Ovary (tissue), 3 donors: ENCODE data around the gene SEMA4D.

Experiments used
- EP300 ChIP-seq: sonication (generic); formaldehyde crosslinking; IDR thresholded peaks from one replicate; pipeline ENCODE4 v1.6.1; 2017; ENCODE audit warnings: antibody characterized with exemption
- POLR2A ChIP-seq: fragments of 450-650 bp; IDR thresholded peaks from one replicate; pipeline ENCODE4 v1.6.1; 2017; ENCODE audit warnings: antibody characterized with exemption, mild to moderate bottlenecking, moderate library complexity
- TF ChIP-seq, protein P1 (sequence below), 3 donors: fragments of 450-650 bp in 2 of 3; fragments of 200-600 bp in 1 of 3; IDR thresholded peaks; one replicate each; pipeline versions ENCODE4 v1.5.1 to v1.8.0; 2016 to 2022; ENCODE audit warnings: antibody characterized with exemption in 3 of 3, mild to moderate bottlenecking in 1 of 3
- donor health status: DM: no; HTN: no; CAD: no.

DNA sequence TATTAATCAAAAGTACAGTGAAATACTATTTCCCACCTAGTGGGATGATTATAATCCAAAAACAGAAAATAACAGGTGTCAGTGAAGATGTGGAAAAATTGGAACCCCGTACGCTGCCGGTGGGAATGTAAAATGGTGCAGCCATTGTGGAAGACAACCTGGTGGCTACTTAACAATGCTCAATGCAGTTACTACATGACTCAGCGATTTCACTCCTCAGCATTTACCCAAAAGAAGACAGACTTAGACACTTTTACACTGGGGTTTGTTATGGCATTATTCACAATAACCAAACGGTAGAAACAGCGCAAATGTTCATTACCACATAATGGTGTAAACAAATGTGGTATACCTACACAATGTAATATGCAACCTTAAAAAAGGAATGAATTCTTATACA lies 155.7 kb downstream of the SEMA4D start:
- TF ChIP-seq, protein P1, sequence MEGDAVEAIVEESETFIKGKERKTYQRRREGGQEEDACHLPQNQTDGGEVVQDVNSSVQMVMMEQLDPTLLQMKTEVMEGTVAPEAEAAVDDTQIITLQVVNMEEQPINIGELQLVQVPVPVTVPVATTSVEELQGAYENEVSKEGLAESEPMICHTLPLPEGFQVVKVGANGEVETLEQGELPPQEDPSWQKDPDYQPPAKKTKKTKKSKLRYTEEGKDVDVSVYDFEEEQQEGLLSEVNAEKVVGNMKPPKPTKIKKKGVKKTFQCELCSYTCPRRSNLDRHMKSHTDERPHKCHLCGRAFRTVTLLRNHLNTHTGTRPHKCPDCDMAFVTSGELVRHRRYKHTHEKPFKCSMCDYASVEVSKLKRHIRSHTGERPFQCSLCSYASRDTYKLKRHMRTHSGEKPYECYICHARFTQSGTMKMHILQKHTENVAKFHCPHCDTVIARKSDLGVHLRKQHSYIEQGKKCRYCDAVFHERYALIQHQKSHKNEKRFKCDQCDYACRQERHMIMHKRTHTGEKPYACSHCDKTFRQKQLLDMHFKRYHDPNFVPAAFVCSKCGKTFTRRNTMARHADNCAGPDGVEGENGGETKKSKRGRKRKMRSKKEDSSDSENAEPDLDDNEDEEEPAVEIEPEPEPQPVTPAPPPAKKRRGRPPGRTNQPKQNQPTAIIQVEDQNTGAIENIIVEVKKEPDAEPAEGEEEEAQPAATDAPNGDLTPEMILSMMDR (IDR thresholded peaks at IDR 0.05): no peak
- TF ChIP-seq POLR2A: no peak
- no peak for TF ChIP-seq EP300
